Panc1 (cell line): Measurements from ENCODE around the gene ITGAD.

Experiments used
- CTCF ChIP-seq: fragments of 450-650 bp; IDR thresholded peaks from 2 replicates; pipeline ENCODE4 v1.5.1; 2017; ENCODE audit warnings: mild to moderate bottlenecking
- POLR2AphosphoS5 ChIP-seq: IDR thresholded peaks from 2 replicates; pipeline ENCODE4 v1.6.1; 2012; ENCODE audit warnings: mild to moderate bottlenecking, low read depth, low read length, moderate library complexity
- REST ChIP-seq, 2 experiments: IDR thresholded peaks; 2 replicates each; pipeline ENCODE4 v1.6.1; 2011 to 2012; ENCODE audit warnings: low read depth in 2 of 2, control low read depth in 1 of 2, low read length in 1 of 2, mild to moderate bottlenecking in 1 of 2, moderate library complexity in 1 of 2; ENCODE audit not compliant: insufficient read depth in 1 of 2

GRCh38 chr16:31375231-31375630, 17.9 kb upstream of the ITGAD start:
- no peak for TF ChIP-seq CTCF
- no peak for TF ChIP-seq POLR2AphosphoS5
- no peak for TF ChIP-seq REST (IDR thresholded peaks at IDR 0.05; ENCODE audit: insufficient read depth in 1 of 2, low read depth in 2 of 2, low read length in 1 of 2)
